HG02759 (cell line): ENCODE results near the gene IFNGR2.
A peak's percentile ranks its signal among the peaks of the same experiment; 100 is the strongest.
"Not testable (repeated sequence)": the region's sequence is repeated elsewhere in the genome, so short reads cannot be mapped to it uniquely, and the experiment has no call there.

ENCODE experiments used
- ATAC-seq: cut with Tn5 transposase; IDR thresholded peaks from one replicate; pipeline ENCODE4 v1.9.1; 2021; ENCODE audit warnings: mild to moderate bottlenecking, moderate library complexity; ENCODE audit not compliant: unreplicated experiment

The IFNGR2 gene

DNA sequence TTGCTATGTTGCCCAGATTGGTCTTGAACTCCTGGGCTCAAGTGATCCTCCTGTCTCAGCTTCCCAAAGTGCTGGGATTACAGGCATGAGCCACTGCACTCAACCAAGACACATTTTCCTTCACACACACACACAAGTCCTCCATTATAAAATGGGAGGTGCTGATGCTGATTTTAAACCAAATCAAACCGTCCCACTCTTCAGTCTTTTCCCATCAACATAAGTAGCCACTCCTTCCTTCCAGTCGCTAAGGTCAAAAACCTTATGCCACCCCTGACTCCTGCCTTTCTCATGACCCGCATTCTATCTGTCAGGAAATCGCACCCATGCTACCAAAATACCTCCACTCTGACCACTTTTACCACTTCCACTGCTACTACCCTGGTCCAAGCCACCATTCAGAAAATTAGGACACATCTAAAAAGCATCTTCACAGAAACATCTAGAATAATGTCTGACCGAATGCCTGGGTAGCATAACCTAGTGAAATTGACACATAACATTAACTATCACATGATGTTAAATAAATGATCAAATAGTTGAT, 28.0 kb upstream of the IFNGR2 start:
- ATAC-seq: no peak

DNA sequence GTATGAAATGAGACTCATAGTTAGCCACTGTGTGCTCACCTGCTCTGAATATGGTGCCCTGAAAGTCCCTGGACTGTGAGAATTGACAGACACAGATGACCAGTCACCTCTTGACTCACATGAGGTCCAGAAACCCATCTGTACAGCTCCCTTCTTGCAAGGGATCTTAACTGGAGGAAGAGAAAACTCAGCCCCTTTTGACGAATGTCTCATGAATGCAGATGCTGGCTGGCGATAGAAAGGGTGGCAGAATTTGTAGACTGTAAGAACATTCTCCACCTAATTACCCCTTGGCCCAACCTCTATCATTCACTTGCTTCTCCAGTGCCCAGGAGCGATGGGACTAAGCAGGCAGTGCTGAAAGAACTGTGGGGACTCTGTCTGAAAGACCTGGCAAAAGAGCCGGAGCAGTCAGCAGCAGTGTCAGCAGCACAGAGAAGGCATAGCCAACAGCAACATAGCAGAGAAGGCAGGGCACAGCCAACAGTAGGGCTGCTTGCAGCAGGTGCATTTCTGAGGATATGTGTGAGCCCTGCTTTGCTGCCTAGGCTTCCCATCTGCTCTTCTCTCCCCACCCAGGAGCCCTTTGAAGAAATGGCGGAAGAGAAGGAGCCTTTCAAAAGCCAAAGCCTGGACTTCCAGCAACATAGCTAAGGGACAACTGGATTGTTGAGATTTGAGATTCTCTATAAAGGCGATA, 25.8 kb upstream of the IFNGR2 start:
- ATAC-seq: no peak

DNA sequence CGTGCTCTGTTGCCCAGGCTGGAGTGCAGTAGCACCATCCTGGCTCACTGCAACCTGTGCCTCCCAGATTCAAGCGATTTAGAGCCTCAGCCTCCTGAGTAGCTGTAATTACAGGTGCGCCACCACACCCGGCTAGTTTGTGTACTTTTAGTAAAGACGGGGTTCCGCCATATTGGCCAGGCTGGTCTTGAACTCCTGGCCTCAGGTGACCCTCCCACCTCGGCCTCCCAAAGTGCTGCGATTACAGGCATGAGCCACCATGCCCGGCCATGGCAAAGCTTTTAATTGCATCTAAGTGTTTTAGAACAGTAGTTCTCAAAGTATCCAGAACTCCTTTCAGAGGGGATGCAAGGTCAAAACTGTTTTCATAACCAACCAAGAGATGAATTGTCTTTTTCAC, 25.1 kb upstream of the IFNGR2 start:
- ATAC-seq: no peak

DNA sequence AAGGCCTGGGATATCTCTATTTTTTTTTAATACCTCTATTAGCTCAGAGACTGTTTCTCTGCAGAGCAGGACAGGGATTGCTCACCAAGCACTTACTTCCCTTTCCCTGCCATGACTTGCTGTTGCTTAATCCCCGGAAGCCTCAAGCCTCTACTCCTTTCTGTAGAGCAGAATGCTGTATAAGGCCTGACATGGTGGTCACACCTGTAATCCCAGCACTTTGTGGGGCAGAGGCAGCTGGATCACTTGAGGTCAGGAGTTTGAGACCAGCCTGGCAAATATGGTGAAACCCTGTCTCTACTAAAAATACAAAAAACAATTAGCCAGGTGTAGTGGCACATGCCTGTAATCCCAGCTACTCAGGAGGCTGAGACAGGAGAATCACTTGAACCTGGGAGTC, 23.3 kb upstream of the IFNGR2 start:
- not testable (repeated sequence) for ATAC-seq

DNA sequence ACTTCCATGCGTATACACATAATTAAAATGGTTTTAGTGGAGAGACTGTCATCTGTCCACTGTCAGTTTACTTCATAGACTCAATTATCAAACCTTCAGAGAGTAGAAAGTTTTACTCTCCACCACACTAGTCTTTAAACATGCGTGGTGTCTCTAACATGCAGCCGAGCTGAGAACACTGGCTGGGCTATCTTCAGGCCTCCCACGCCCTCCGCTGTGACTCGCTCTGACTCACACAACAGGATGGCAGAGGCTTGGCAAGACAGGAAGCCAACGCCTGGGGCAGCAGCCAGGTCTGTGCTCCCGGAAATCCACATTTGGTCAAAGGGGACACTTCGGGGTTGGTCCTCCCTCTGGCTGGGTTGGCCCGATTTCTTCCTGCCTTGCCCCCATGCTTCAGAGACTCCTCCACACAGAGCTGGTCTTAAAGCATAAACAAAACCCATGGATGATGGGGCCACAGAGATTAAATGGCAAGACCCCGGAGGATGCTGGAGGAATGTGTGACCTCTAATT, 22.7 kb upstream of the IFNGR2 start:
- ATAC-seq: peak; percentile 61

DNA sequence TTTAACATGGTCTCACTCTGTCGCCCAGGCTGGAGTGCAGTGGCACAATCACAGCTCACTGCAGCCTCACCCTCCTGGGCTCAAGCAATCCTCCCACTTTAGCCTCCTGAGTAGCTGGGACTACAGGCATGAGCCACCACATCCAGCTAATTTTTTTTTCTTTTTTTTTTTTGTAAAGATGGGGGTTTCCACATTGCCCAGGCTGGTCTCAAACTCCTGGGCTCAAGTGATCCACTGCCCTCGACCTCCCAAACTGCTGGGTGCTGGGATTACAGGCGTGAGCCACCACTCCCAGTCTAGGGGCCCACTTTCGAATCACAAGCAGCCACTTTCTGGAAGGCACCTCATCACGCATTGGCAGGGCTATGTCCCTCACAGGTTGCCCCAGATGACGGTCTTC, 21.8 kb upstream of the IFNGR2 start:
- not testable (repeated sequence) for ATAC-seq

DNA sequence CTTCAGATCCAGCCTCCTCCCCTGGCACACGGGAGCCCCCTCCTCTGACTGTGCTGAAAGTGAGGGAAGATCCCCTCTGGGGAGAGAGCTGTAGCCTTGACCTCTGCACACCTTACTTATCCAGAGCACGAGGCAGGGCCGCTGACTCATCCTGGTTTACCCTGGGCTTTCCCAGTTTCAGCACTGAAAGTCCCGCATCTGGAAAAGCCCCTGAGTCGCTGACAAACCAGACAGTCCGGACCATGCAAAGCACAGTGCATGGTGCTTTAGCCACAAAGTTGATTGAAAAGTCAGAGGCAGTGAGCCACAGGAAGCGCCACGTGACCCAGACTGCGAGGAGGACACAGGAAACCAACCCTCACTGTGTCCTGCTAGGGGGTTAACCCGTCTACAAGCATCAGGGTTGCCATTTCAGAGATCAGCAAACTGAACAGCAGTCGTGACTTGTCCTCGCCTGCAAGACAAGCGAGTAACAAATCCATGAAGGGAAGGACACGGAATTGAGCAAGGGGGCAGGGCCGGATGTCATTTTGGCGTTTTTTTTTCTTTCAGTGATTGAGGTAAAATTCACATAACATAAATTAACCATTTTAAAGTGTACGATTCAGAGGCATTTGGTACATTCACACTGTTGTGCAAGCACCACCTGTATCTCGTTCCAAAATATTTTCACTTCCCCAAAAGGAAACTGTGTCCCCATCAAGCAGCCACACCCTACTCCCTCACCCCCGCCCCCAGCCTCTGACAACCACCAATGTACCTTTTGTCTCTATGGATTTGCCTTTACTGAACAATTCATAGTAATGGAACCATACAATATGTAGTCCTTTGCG, 19.9 kb upstream of the IFNGR2 start:
- peak; percentile 82 for ATAC-seq

DNA sequence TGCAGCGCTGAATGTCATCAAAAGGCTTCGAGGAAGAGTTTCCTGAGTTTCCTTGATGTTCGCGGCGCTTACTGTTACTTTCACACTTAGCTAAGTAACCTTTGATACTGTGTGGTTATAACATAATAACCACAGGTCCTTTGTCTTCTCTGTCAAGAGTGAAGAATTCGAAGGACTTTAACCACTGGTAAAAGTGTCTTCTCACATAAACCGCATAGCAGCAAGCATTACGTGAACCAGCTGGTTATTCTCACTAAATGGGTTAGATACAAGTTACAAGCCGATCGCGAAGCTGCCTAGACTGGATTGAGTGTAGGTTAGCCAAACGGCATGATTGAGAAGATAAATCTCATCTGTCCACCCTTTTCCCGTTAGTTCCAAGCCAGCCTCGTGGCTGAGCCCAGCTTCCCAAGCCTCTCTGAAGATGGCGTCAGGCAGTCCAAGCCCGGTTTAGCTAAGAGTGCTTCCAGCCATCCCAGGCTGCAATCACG, 18.3 kb upstream of the IFNGR2 start:
- ATAC-seq: no peak

DNA sequence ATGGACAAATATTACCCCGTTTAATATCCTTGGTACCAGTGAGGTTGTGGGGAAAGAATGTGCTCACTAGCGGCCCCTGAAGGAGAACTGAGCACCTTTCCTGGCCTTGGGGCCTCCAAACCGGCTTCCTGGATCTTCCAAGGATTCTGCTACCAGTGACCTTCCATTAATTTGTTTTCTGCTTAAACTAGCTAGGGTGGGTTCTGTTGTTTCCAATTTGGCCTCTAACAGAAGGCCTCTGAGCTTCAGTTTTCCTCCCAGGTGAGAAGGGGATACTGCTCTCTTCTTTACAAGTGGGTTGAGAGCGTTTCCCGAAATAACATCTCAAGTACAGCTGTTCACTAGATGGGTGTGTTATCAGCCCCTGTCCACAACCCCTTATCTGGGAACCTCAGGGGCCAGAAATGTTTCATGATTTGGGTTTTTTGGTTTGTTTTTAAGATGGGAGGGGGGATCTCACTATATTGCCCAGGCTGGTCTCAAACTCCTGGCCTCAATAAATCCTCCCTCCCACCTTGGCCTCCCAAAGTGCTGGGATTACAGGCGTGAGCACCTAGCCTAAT, 16.9 kb upstream of the IFNGR2 start:
- ATAC-seq: no peak

DNA sequence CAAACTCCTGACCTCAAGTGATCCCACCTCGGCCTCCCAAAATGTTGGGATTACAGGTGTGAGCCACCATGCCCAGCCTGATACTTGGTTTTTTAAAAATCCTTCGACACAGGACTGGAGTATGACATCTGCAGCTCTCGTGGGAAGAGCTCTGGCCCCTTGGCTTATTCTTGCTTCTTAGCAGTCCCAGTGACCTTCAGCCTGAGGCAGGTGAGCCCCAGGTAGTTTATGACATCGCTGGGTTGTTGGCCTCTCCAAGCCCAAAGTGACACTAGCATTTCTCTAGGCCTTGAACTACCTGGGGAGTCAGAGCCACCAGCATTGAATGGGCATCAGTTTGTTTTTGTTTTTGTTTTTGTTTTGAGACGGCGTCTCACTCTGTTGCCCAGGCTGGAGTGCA, 15.9 kb upstream of the IFNGR2 start:
- no peak for ATAC-seq

DNA sequence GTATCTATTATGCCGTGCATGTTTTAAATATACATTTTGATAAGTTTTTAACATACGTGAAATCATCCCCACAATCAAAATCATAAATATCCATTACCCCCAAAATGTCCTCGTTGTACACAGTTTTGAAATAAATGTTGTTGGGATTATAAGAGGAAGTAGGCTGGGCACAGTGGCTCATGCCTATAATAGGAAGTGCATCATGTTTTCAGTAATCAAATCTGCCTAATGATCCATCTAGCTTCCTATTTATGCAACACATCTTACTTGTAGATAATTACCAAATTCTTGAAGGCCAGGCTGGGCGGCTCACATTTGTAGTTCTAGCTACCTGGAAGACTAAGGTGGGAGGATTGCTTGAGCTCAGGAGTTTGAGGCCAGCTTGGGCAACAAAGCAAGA, 15.0 kb upstream of the IFNGR2 start:
- ATAC-seq: no peak

DNA sequence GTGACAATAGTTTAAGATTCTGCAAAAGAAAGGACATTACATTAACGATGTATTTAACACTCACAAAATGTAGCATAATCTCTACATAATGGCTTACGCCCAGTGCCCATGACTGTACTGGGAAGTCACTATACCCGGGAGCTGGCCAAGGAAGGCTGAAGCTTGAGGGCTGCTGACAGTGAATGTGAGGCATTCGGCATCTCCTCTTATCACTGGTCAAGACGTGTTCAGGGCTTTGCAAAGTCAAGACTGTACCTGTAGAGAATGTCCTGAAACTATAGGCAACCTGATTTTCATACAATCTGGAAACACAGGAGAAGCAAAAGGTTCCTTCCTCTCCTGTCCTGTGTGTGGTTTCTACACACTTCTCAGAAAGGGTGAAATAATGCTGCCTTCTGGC, 12.7 kb upstream of the IFNGR2 start:
- no peak for ATAC-seq

DNA sequence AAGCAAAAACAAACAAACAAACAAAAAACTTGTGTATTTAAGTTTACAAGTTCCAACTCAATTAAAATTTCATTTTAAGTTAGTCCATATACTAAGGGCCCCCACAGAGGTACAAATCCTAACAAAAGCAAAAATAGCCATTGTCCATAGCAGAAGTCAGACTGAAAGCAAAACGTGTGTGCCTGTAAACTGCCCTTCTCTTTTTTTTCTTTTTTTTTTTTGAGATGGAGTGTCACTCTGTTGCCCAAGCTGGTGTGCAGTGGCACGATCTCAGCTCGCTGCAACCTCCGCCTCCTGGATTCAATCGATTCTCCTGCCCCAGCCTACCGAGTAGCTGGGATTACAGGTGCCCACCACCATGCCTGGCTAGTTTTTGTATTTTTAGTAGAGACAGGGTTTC, 11.6 kb upstream of the IFNGR2 start:
- ATAC-seq: no peak

DNA sequence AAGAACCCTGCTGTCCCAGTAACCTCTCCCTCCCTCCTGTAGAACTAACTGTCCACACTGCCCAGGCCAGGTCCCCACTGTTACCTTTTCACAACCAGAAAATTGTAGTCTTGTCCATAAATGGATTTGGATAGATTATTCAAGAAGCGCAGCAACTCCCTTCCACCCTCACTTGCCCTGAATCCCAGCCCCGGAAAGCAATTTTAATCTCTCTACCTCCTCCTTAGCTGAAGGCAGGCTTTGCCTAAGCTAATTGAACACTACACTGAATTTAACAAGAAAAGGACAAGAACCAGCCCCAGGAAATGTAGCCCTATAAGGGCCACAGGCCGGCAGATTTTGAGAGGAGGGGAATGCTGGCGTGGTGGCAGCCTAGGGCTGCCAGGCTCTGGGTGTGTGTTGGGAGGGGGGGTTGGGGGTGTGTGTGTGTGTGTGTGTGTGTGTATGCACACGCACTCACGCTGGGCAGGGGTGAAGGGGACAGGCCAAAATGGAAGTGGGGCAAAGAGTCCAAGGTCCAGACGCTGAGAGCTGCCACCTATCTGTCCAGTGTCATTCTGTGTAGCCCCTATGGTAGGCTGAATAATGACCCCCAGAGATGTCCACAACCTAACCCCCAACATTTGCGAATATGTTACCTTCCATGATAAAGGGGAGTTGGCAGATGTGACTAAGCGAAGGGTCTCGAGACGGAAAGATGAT, 10.8 kb upstream of the IFNGR2 start:
- ATAC-seq: no peak

DNA sequence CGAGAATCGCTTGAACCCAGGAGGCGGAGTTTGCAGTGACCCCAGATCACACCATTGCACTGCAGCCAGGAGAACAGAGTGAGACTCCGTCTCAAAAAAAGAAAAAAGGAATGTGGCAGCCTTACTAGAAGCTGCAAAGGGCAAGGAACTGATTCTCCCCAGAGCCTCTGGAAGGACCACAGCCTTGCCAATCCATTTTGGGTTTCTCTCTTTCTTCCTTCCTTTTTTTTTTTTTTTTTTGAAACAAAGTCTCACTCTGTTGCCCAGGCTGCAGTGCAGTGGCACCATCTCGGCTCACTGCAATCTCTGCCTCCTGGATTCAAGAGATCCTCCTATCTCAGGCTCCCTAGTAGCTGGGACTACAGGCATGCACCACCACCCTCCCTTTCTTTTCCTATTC, 9.9 kb upstream of the IFNGR2 start:
- ATAC-seq: no peak

DNA sequence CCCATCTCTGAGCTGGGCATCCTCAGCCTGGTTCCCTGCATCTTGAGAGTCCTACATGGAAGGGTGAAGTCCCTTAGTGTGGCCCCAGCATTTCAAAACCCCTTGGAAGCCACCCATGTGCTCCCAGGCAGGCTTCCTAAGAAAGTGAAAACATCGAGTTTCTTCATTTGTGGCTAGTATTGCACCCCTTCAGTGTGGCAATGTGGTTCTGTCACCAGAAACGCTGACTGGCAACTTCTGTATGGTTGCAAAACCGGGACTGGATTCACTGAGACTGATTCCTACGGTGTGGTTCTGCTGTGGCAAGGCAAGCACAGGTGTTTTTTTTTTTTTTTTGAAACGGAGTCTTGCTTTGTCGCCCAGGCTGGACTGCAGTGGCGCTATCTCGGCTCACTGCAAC, 9.0 kb upstream of the IFNGR2 start:
- ATAC-seq: no peak

DNA sequence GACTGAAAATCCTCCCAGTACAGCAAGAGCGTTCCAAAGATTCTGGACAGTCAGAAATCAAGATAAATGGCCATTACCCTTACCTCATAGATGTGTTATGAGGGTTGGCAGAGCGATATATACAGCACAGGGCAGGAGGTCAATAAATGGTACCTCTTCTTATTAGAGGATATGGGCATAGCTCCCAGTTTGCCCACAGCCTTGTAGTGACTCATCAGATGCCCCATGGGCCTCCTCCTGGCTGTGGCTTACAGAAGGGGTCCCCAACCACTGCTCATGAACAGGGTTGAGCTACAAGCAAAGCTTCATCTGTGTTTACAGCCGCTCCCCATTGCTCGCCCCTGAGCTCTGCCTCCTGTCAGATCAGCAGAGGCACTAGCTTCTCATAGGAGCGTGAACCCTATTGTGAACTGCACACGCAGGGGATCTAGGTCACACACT, 7.3 kb upstream of the IFNGR2 start:
- no peak for ATAC-seq

DNA sequence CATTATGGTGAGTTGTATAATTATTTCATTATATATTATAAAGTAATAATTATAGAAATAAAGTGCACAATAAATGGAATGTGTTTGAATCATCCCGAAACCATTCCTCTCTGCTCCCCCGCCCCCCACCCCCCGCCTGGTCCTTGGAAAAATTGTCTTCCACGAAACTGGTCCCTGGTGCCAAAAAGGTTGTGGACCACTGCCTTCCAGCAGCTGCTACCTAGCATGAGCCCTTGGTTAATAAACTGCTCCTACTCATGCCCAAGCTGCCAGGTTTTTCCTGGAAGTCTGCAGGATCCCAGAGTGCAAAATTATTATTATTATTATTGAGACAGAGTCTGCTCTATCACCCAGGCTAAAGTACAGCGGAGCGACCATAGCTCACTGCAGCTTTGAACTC, 6.8 kb upstream of the IFNGR2 start:
- ATAC-seq: no peak

DNA sequence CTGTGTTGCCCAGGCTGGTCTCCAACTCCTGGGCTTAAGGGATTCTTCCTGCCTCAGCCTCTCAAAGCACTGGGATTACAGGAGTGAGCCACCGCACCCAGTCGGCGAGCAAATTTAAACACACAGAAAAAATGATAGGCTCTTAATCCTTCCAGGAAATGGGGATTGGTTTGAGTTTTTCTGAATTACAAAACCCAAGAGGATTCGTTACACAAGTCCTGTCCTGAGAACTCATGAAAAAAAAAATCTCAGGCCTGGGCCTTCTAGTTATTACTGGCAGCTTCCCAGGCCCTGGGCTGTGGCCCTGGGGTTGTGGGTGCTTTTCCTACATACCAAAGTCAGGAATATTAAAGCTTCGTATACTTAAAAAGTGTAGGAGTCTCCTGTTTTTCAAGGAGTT, 6.3 kb upstream of the IFNGR2 start:
- ATAC-seq: no peak

DNA sequence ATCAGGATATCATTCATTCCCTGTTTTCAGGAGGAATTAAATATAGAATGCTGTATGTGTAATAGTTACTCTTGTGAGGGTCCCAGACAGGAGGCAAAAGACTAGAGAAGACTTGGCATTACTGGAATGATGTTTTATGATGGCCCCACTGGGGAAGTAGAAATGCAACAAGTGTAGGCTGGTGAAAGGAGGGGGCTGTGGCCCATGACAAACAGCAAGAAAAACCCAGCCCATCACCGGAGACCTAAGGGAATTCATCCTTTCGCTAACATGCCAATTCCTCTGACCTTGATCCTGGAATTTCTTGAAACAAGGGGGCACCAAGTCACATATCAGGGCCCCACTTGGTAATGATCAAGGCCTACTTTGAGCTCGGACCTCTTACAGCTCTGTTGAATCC, 5.5 kb upstream of the IFNGR2 start:
- ATAC-seq: no peak

DNA sequence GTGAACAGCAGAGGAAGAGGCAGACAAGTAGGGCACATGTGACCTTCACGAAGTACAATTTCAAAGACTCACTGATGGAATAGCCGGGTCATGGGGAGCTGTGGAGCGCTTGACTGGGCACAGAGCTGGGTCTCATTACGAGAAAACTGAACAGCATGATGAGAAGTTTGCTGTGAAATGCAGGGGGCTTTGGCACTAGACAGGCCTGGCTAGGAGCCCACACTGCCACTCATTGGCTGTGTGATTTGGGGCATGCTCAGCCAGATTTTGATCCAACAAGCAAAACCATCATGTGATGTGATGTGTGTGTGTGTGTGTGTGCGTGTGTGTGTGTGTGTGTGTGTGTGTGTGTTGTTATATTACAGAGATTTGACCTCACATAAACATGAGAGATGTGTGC, 4.9 kb upstream of the IFNGR2 start:
- no peak for ATAC-seq
